A673 (cell line): Measurements from ENCODE around the gene CCDC127.

Experiments
- EZH2 ChIP-seq: fragments of 200-600 bp; sonication (generic); IDR thresholded peaks from 2 replicates; pipeline ENCODE4 v1.6.1; 2017; ENCODE audit warnings: borderline replicate concordance, low read depth, mild to moderate bottlenecking, mixed read lengths, antibody characterized with exemption, low read length; ENCODE audit not compliant: poor library complexity, severe bottlenecking
- TF ChIP-seq, protein P1 (sequence below): fragments of 300-800, 200-600 bp; sonication (generic); conservative IDR thresholded peaks from 2 replicates; pipeline ENCODE4 v1.5.1; 2017; ENCODE audit warnings: low read depth, mild to moderate bottlenecking, antibody characterized with exemption, low read length, moderate library complexity, mixed read lengths

DNA sequence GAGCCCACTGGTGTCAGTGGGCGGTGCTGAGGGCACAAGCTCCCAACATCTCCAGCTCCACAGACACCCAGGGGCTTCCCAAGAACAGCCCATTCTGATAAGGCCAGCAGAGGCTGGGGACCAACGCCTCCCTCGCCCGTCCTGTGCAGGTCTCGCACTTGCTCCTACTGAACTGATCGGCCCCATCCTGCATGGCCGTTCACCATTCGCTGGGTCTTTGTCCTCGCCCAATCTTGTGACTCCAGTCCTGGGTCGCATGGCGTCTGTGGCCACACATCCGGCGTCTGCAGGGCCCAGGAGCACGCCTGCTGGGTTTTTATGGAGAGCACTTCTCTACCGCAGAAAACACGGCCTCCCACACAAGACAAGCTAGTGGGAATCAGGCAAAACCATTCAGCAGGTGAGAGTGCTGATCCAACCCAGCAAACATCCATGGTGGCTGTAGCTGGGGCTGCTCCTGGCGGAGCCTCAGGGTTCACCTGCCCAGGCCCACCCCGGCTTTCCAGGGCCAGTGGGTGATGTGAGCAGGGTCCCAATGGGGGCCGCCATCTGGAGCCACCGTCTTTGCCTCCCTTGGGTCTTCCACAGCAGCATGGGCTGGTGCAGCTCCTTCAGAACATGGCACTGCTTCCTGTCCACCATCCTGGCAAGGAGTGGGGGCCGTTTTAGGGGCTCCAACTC lies 19.3 kb downstream of the CCDC127 start:
- TF ChIP-seq, protein P1, sequence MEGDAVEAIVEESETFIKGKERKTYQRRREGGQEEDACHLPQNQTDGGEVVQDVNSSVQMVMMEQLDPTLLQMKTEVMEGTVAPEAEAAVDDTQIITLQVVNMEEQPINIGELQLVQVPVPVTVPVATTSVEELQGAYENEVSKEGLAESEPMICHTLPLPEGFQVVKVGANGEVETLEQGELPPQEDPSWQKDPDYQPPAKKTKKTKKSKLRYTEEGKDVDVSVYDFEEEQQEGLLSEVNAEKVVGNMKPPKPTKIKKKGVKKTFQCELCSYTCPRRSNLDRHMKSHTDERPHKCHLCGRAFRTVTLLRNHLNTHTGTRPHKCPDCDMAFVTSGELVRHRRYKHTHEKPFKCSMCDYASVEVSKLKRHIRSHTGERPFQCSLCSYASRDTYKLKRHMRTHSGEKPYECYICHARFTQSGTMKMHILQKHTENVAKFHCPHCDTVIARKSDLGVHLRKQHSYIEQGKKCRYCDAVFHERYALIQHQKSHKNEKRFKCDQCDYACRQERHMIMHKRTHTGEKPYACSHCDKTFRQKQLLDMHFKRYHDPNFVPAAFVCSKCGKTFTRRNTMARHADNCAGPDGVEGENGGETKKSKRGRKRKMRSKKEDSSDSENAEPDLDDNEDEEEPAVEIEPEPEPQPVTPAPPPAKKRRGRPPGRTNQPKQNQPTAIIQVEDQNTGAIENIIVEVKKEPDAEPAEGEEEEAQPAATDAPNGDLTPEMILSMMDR, result no peak
- no peak for TF ChIP-seq EZH2
